HepG2 (cell line): ENCODE measurements around the gene GRHPR. TPM values are rescaled to one million over a fixed set of nuclear protein-coding genes. Genes with fewer than 3 reads are reported as not detected.

Experiments
- ATAC-seq: fragments of 200-7000 bp; cut with Tn5 transposase; 3 replicates; pipeline ENCODE4 v1.9.1; 2020; ENCODE audit warnings: mild to moderate bottlenecking, moderate library complexity
- BruUV-seq: library from RNA; stranded (reverse); fragments of 400-500 nt; replicated peaks from 2 replicates; lab custom pipeline; 2021; lab: Mats Ljungman, UMichigan
- CTCF ChIA-PET: fragments of 300-600 bp; formaldehyde crosslinking; extraction: SDS; loops from one replicate; lab custom pipeline; 2021; ENCODE audit warnings: low total read pairs, inconsistent platforms, low intra/inter-chr PET ratio; lab: Yijun Ruan, JAX
- POLR2A ChIA-PET: fragments of 350-600 bp; sonication (Branson Sonifier 250); formaldehyde crosslinking; loops from one replicate; lab custom pipeline; 2020; ENCODE audit warnings: antibody characterized with exemption, inconsistent platforms; lab: Yijun Ruan, JAX
- DNase-seq: peaks from one replicate; pipeline ENCODE4 v3.0.0-alpha.2; 2015; ENCODE audit warnings: low spot score
- FAIRE-seq: peaks from 3 replicates; lab custom pipeline; 2011; peaks lifted over from hg19 to GRCh38; lab: Jason Lieb, UNC
- H2AFZ ChIP-seq: one replicate; pipeline ENCODE4 v1.6.1; 2011; ENCODE audit warnings: low read length, inconsistent platforms
- H3K27ac ChIP-seq: fragments of 300-600 bp; 3 replicates; pipeline ENCODE4 v1.8.0; 2011; ENCODE audit warnings: mixed run types, mild to moderate bottlenecking, mixed read lengths, low read length, inconsistent platforms; ENCODE audit not compliant: insufficient read depth; ENCODE audit errors: extremely low read length
- H3K27me3 ChIP-seq, 2 experiments: fragments of 200-600 bp in 1 of 2; 2 replicates in 1 of 2; 3 replicates in 1 of 2; pipeline versions ENCODE4 v1.6.0 to v1.8.0; 2011; ENCODE audit warnings: low read length in 2 of 2, mild to moderate bottlenecking in 2 of 2, moderate library complexity in 2 of 2, inconsistent platforms in 1 of 2; ENCODE audit not compliant: insufficient read depth in 2 of 2, control insufficient read depth in 1 of 2
- H3K36me3 ChIP-seq, 2 experiments: fragments of 200-600 bp in 1 of 2; replicated peaks in 1 of 2; 2 replicates in 1 of 2; 3 replicates in 1 of 2; pipeline versions ENCODE4 v1.5.1 to v1.8.0; 2011; ENCODE audit warnings: low read length in 2 of 2, inconsistent platforms in 1 of 2; ENCODE audit not compliant: insufficient read depth in 2 of 2, control insufficient read depth in 1 of 2
- H3K4me1 ChIP-seq: 2 replicates; pipeline ENCODE4 v1.5.1; 2012; ENCODE audit warnings: low read length, inconsistent platforms; ENCODE audit not compliant: insufficient read depth
- H3K4me2 ChIP-seq: 2 replicates; pipeline ENCODE4 v1.6.0; 2011; ENCODE audit warnings: low read depth, low read length, inconsistent platforms
- H3K4me3 ChIP-seq, 3 experiments: fragments of 200-600 bp in 1 of 3; sonication (generic), shearing (Covaris generic) in 1 of 3; replicated peaks in 1 of 3; 2 replicates each; pipeline ENCODE4 v1.5.1; 2011 to 2016; ENCODE audit warnings: low read length in 3 of 3, inconsistent platforms in 2 of 3, low read depth in 2 of 3, mild to moderate bottlenecking in 2 of 3, control low read depth in 1 of 3, mixed read lengths in 1 of 3; ENCODE audit not compliant: insufficient read depth in 1 of 3
- H3K79me2 ChIP-seq: one replicate; pipeline ENCODE4 v1.6.1; 2011; ENCODE audit warnings: low read length, inconsistent platforms; ENCODE audit not compliant: insufficient read depth
- H3K9ac ChIP-seq: 2 replicates; pipeline ENCODE4 v1.6.0; 2011; ENCODE audit warnings: mild to moderate bottlenecking, low read depth, low read length, inconsistent platforms; ENCODE audit not compliant: insufficient read depth
- H3K9me3 ChIP-seq: 2 replicates; pipeline ENCODE4 v1.5.1; 2012; ENCODE audit warnings: mild to moderate bottlenecking, low read length
- H4K20me1 ChIP-seq: 2 replicates; pipeline ENCODE4 v1.6.0; 2011; ENCODE audit warnings: inconsistent platforms, mild to moderate bottlenecking, low read length, moderate library complexity; ENCODE audit not compliant: insufficient read depth
- NFKBIZ ChIP-seq: IDR thresholded peaks from 2 replicates; pipeline ENCODE4 v1.6.1; 2018; ENCODE audit warnings: missing genetic modification reagents, missing compliant biosample characterization
- NFYB ChIP-seq: sonication (generic); formaldehyde crosslinking; IDR thresholded peaks from 2 replicates; pipeline ENCODE4 v1.4.0; 2020; ENCODE audit warnings: missing genetic modification reagents
- NFYC ChIP-seq: IDR thresholded peaks from 2 replicates; pipeline ENCODE4 v1.6.1; 2016; ENCODE audit warnings: missing genetic modification reagents, missing compliant biosample characterization
- RAD51 ChIP-seq: fragments of 450-650 bp; IDR thresholded peaks from 2 replicates; pipeline ENCODE4 v1.6.1; 2016; ENCODE audit warnings: borderline replicate concordance
- SRSF4 ChIP-seq: fragments of 200-400 bp; formaldehyde crosslinking; IDR thresholded peaks from one replicate; pipeline ENCODE4 v1.6.1; 2018; ENCODE audit warnings: mild to moderate bottlenecking, low read depth, low read length, moderate library complexity; ENCODE audit not compliant: poor library complexity, severe bottlenecking
- TEAD3 ChIP-seq: optimal IDR thresholded peaks from 2 replicates; pipeline ENCODE3; 2016; ENCODE audit warnings: borderline replicate concordance
- ZNF205 ChIP-seq: IDR thresholded peaks from 2 replicates; pipeline ENCODE4 v1.6.1; 2018; ENCODE audit warnings: missing biosample characterization, missing genetic modification reagents
- ZNF44 ChIP-seq: sonication (generic); formaldehyde crosslinking; IDR thresholded peaks from 2 replicates; pipeline ENCODE4 v1.5.1; 2020; ENCODE audit warnings: mild to moderate bottlenecking, missing genetic modification reagents
- ZNF460 ChIP-seq: sonication (generic); formaldehyde crosslinking; IDR thresholded peaks from 2 replicates; pipeline ENCODE4 v1.5.1; 2020; ENCODE audit warnings: missing genetic modification reagents, mild to moderate bottlenecking, borderline replicate concordance
- ZNF644 ChIP-seq: IDR thresholded peaks from 2 replicates; pipeline ENCODE4 v1.6.1; 2016; ENCODE audit warnings: low read depth
- ZNF652 ChIP-seq: IDR thresholded peaks from 2 replicates; pipeline ENCODE4 v1.6.1; 2016; ENCODE audit warnings: low read depth, borderline replicate concordance
- WGBS: methylation state at CpG from one replicate; pipeline ENCODE4 v1.1.6; 2017; ENCODE audit warnings: low lambda C conversion rate; 5-methylcytosine and 5-hydroxymethylcytosine counted together
- in situ Hi-C: cut with HindIII; loops from 2 replicates; pipeline ENCODE4 v1.10.0; 2017; ENCODE audit warnings: low pct_unique_long_range_greater_than_20kb; ENCODE audit not compliant: extremely low pct_ligation_motif_present
- intact Hi-C: fragments of 100-400 bp; cut with micrococcal nuclease; formaldehyde crosslinking; loops from one replicate; pipeline ENCODE4 v1.10.0; 2022; ENCODE audit not compliant: unreplicated experiment
- polyA plus RNA-seq, 8 experiments: library from polyadenylated mRNA; depleted of rRNA in 3 of 8; stranded (reverse) in 7 of 8; unstranded in 1 of 8; fragments of >200 nt; fragmentation: Illumina TruSeq in 4 of 8; extraction: Trizol in 4 of 8; gene quantifications; 2 replicates each; pipeline versions ENCODE4 v1.2.1 to v1.2.3, GENCODE V29; 2011 to 2016; ENCODE audit warnings: low read depth in 4 of 8, missing spikeins in 1 of 8, mixed read lengths in 1 of 8; ENCODE audit not compliant: insufficient read depth in 1 of 8
- total RNA-seq, 5 experiments: library from RNA; depleted of rRNA; stranded (reverse); fragments of >200 nt; fragmentation: Illumina TruSeq; extraction: Trizol; gene quantifications; 2 replicates each; pipeline ENCODE4 v1.2.3, GENCODE V29; 2016; ENCODE audit warnings: low read depth in 1 of 5
- TF ChIP-seq, protein P1 (sequence below): sonication (generic); formaldehyde crosslinking; IDR thresholded peaks from 2 replicates; pipeline ENCODE4 v1.8.1; 2022; ENCODE audit warnings: mild to moderate bottlenecking, missing genetic modification reagents
- TF ChIP-seq, protein P2 (sequence below): sonication (generic); formaldehyde crosslinking; IDR thresholded peaks from 2 replicates; pipeline ENCODE4 v1.4.0; 2020; ENCODE audit warnings: missing genetic modification reagents, mild to moderate bottlenecking, borderline replicate concordance
- TF ChIP-seq, protein P3 (sequence below): IDR thresholded peaks from 2 replicates; pipeline ENCODE4 v1.6.1; 2016; ENCODE audit warnings: mild to moderate bottlenecking, missing biosample characterization, missing genetic modification reagents
- TF ChIP-seq, protein P4 (sequence below): sonication (generic); formaldehyde crosslinking; conservative IDR thresholded peaks from 2 replicates; pipeline ENCODE4 v1.8.1; 2023; ENCODE audit warnings: missing genetic modification reagents

Gene GRHPR
- total and polyA plus RNA-seq, 2 of the 13 experiments (the other 11 are each of a cell fraction or from before 2014, with no cell fraction given) = 113 to 115 TPM

DNA sequence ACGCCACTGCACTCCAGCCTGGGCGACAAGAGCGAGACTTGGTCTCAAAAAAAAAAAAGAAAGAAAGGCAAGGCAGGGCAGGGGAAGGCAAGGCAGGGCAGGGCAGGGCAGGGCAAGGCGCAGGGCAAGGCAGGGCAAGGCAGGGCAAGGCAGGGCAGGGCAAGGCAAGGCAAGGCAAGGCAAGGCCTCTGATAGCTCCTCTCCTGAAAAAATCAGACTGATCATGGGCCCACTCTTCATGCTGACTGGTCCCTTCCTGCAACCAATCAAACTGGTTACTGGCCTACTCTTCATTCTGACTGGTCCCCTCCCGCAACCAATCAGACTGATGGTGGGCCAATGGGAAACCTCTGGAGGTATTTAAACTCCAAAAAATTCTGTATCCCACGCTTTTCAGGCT, 46.1 kb downstream of the GRHPR start:
- H3K27me3 ChIP-seq = no peaks in the 10 kb centered on the region; a peak in 1 of 5 replicates
- H3K4me1 ChIP-seq = peaks cover 28% of the 10 kb centered on the region
- whole genome bisulfite sequencing = 92% methylated on average over 6 of the region's 6 CpGs
- ATAC-seq (no peak), FAIRE-seq (no peak), DNase-seq (no peak)
- in situ Hi-C loops = no loop called here
- no peak overlapping the region for H3K4me2 ChIP-seq
- intact Hi-C loops = no loop called here
- peaks cover 12% of the 10 kb centered on the region for H3K79me2 ChIP-seq
- no TSS peak for BruUV-seq
- no peak overlapping the region for H2AFZ ChIP-seq
- no peak overlapping the region for H3K27ac ChIP-seq
- H3K9ac ChIP-seq = no peak overlapping the region
- H3K9me3 ChIP-seq = no peaks in the 10 kb centered on the region
- ChIA-PET POLR2A (no interaction called here), CTCF (no interaction called here)
- peaks cover 5% of the 10 kb centered on the region for H4K20me1 ChIP-seq
- TF ChIP-seq ZNF205 (CRISPR knock-in tag) (no peak), NFYC (0 out of 2 replicates have a peak, but pooled peaks have one; percentile 38), SRSF4 (no peak), NFYB (peak; percentile 34; the same call in 1 of the 2 replicates), NFKBIZ (no peak), ZNF44 (no peak)
- TF ChIP-seq, protein P1, sequence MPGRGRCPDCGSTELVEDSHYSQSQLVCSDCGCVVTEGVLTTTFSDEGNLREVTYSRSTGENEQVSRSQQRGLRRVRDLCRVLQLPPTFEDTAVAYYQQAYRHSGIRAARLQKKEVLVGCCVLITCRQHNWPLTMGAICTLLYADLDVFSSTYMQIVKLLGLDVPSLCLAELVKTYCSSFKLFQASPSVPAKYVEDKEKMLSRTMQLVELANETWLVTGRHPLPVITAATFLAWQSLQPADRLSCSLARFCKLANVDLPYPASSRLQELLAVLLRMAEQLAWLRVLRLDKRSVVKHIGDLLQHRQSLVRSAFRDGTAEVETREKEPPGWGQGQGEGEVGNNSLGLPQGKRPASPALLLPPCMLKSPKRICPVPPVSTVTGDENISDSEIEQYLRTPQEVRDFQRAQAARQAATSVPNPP = no peak
- H3K36me3 ChIP-seq = no peaks in the 10 kb centered on the region
- H3K4me3 ChIP-seq = no peak overlapping the region

DNA sequence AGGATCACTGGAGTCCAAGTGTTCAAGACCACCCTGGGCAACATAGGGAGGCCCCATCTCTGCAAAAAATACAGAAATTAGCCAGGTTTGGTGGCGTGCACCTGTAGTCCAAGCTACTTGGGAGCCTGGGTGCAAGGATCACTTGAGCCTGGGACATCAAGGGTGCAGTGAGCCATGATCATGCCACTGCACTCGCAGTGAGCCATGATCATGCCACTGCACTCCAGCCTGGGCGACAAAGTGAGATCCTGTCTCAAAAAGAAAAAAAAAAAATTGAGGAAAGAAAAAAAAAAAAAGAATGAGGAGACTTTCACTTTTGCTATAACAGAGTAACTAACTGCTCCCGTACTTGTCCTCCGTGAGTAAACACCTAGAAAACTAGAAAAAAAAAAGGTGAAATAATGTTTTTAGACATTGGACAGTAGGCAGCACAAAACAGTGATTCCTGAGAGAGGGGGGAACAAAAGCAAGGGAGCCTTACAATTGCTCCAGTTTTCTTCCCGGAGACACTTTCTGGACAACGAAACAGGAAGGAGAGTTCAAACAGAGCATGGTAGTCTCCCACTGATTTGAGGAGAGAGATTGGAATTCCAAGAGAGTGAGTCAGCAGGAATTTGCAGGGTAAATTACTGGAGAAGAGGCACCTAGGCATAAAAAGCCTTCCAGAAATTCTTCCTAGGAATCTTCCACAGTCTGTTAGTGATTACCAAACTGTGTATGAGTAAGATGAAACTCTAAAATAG, 49.6 kb downstream of the GRHPR start:
- in situ Hi-C loops = no loop called here
- Histone ChIP-seq H2AFZ (no peak overlapping the region), H3K27ac (peak overlapping the region; percentile 37), H3K27me3 (no peaks in the 10 kb centered on the region; a peak in 1 of 5 replicates), H3K4me2 (peak overlapping the region; percentile 68), H3K79me2 (no peaks in the 10 kb centered on the region), H3K4me1 (peaks cover 27% of the 10 kb centered on the region), H4K20me1 (no peaks in the 10 kb centered on the region), H3K4me3 (peak overlapping the region; percentile 48 to 58 (median 51)), H3K9me3 (no peaks in the 10 kb centered on the region), H3K9ac (peak overlapping the region; percentile 67), H3K36me3 (no peaks in the 10 kb centered on the region)
- peak; percentile 24 for DNase-seq
- intact Hi-C loops = no loop called here
- POLR2A ChIA-PET = no interaction called here
- no TSS peak for BruUV-seq
- peak; percentile 56 for FAIRE-seq
- CTCF ChIA-PET = no interaction called here
- ATAC-seq = peak; percentile 78
- WGBS = 2% methylated on average over 7 of the region's 7 CpGs
- TF ChIP-seq ZNF644 = 0 out of 2 replicates have a peak, but pooled peaks have one; percentile 18
- TF ChIP-seq, protein P2, sequence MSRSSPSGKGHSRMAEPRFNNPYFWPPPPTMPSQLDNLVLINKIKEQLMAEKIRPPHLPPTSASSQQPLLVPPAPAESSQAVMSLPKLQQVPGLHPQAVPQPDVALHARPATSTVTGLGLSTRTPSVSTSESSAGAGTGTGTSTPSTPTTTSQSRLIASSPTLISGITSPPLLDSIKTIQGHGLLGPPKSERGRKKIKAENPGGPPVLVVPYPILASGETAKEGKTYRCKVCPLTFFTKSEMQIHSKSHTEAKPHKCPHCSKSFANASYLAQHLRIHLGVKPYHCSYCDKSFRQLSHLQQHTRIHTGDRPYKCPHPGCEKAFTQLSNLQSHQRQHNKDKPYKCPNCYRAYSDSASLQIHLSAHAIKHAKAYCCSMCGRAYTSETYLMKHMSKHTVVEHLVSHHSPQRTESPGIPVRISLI = peak; percentile 37; the same call in 1 of the 2 replicates
- TF ChIP-seq, protein P3, sequence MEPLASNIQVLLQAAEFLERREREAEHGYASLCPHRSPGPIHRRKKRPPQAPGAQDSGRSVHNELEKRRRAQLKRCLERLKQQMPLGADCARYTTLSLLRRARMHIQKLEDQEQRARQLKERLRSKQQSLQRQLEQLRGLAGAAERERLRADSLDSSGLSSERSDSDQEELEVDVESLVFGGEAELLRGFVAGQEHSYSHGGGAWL (CRISPR knock-in tag) = no peak
- TF ChIP-seq TEAD3 (CRISPR knock-in tag) = peak; percentile 27
- no peak for TF ChIP-seq RAD51
- TF ChIP-seq, protein P4, sequence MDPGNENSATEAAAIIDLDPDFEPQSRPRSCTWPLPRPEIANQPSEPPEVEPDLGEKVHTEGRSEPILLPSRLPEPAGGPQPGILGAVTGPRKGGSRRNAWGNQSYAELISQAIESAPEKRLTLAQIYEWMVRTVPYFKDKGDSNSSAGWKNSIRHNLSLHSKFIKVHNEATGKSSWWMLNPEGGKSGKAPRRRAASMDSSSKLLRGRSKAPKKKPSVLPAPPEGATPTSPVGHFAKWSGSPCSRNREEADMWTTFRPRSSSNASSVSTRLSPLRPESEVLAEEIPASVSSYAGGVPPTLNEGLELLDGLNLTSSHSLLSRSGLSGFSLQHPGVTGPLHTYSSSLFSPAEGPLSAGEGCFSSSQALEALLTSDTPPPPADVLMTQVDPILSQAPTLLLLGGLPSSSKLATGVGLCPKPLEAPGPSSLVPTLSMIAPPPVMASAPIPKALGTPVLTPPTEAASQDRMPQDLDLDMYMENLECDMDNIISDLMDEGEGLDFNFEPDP (CRISPR knock-in tag) = no peak
- TF ChIP-seq ZNF460 (CRISPR knock-in tag) = peak; percentile 92
- peak; percentile 72; the same call in 1 of the 2 replicates for TF ChIP-seq ZNF652 (CRISPR knock-in tag)
